Measurements from ENCODE around the gene RUBCN.
"Not testable (repeated sequence)": the region's sequence is repeated elsewhere in the genome, so short reads cannot be mapped to it uniquely, and the experiment has no call there.

- TF ChIP-seq CTCF (IDR thresholded peaks at IDR 0.05); EZH2 (IDR thresholded peaks at IDR 0.05; ENCODE audit: borderline replicate concordance, insufficient read depth, low read depth, low read length, poor library complexity, severe bottlenecking): not testable (repeated sequence)
Observed at GRCh38 chr3:197621478-197621877, 115.2 kb downstream of the RUBCN start.
